ENCODE data around the gene DBP. TPM values are rescaled to one million over a fixed set of nuclear protein-coding genes. Genes with fewer than 3 reads are reported as not detected.

The DBP gene
- total RNA-seq, 1 experiment from 2014 or later, result 14.2 TPM

DNA sequence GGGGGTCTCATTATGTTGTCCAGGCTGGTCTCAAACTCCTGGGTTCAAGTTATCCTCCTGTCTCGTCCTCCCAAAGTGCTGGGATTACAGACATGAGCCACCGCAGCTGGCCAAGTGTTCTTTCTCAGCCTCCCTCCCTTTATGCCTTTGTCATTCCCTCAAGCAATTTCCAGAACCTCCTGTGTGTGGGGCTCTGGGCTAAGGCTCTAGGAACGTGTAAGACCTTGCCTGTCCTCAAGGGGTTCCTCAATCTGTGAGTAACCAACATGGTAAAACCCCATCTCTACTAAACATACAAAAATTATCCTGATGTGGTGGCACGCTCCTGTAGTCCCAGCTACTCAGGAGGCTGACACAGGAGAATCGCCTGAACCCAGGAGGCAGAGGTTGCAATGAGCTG lies 46.2 kb downstream of the DBP start:
- H3K27me3 ChIP-seq (replicated peaks; ENCODE audit: insufficient read depth, low read depth, low read length, poor library complexity), result no peaks in the 10 kb centered on the region
- no TSS peak for BruUV-seq (replicated peaks)
- POLR2A ChIA-PET (ENCODE audit: low non-redundant PET), result no interaction called here
- H3K9me3 ChIP-seq (ENCODE audit: low read depth, low read length, poor library complexity, severe bottlenecking), result no peaks in the 10 kb centered on the region
- H3K4me1 ChIP-seq (ENCODE audit: insufficient read depth, low read length, poor library complexity, severe bottlenecking), result no peaks in the 10 kb centered on the region
- H3K27ac ChIP-seq (ENCODE audit: low read depth, low read length, poor library complexity, severe bottlenecking), result no peak overlapping the region
- H3K36me3 ChIP-seq (ENCODE audit: insufficient read depth, low read length, poor library complexity, severe bottlenecking), result no peaks in the 10 kb centered on the region
- intact Hi-C loops (cut with micrococcal nuclease; ENCODE audit: unreplicated experiment), result no loop called here
- TF ChIP-seq EZH2 (IDR thresholded peaks at IDR 0.05; ENCODE audit: borderline replicate concordance, low read depth, low read length, poor library complexity, severe bottlenecking), result no peak
- TF ChIP-seq, protein P1, sequence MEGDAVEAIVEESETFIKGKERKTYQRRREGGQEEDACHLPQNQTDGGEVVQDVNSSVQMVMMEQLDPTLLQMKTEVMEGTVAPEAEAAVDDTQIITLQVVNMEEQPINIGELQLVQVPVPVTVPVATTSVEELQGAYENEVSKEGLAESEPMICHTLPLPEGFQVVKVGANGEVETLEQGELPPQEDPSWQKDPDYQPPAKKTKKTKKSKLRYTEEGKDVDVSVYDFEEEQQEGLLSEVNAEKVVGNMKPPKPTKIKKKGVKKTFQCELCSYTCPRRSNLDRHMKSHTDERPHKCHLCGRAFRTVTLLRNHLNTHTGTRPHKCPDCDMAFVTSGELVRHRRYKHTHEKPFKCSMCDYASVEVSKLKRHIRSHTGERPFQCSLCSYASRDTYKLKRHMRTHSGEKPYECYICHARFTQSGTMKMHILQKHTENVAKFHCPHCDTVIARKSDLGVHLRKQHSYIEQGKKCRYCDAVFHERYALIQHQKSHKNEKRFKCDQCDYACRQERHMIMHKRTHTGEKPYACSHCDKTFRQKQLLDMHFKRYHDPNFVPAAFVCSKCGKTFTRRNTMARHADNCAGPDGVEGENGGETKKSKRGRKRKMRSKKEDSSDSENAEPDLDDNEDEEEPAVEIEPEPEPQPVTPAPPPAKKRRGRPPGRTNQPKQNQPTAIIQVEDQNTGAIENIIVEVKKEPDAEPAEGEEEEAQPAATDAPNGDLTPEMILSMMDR (conservative IDR thresholded peaks at IDR 0.05; ENCODE audit: low read depth, low read length), result no peak
- H3K4me3 ChIP-seq (ENCODE audit: low read depth, low read length, poor library complexity, severe bottlenecking), result no peak overlapping the region
- CTCF ChIA-PET, result interaction anchor here (1.4 kb wide), 1 partner anchor 85 kb away, joined by 11 read pairs; no protein-coding TSS in a partner anchor
- DNase-seq (ENCODE audit: low spot score), result peak; percentile 44

DNA sequence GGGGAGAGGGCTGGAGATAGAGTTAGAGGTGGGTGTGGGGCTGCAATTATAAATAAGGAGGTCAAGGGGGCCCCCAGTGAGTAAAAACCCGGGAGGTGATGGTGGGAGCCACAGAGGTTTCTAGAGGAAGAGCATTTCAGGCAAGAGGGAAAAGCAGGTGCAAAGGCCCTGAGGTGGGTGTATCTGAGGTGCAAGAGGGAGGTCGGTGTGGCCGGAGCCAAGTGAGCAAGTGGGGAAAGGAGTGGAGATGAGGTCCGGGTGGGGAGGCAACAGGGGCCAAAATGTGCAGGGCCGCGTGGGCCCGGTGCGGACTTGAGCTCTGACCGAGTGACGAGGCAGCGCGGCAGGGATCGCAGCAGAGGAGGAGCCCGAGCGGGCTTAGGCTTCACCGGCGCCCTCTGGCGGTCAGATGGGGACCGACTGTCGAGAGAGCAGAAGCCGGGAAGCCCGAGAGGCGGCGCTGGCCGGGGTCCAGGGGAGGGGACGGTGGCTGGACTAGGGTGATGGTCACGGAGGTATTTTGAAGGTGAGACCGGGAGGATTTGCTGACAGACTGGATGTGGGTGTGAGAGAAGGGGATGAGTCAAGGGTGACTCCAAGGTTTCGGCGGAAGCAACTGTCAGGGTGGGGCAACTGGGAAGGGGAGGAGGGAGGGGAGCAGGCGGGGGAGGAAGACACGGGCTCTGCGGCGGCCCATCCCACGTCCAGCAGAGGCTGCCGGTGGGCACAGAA lies 48.3 kb downstream of the DBP start:
- Histone ChIP-seq H3K27ac (ENCODE audit: low read depth, low read length, poor library complexity, severe bottlenecking) (no peak overlapping the region), H3K4me1 (ENCODE audit: insufficient read depth, low read length, poor library complexity, severe bottlenecking) (peaks cover 4% of the 10 kb centered on the region), H3K9me3 (ENCODE audit: low read depth, low read length, poor library complexity, severe bottlenecking) (no peaks in the 10 kb centered on the region), H3K36me3 (ENCODE audit: insufficient read depth, low read length, poor library complexity, severe bottlenecking) (no peaks in the 10 kb centered on the region), H3K27me3 (replicated peaks; ENCODE audit: insufficient read depth, low read depth, low read length, poor library complexity) (no peaks in the 10 kb centered on the region), H3K4me3 (ENCODE audit: low read depth, low read length, poor library complexity, severe bottlenecking) (peak overlapping the region; percentile 47)
- no peak for TF ChIP-seq EZH2 (IDR thresholded peaks at IDR 0.05; ENCODE audit: borderline replicate concordance, low read depth, low read length, poor library complexity, severe bottlenecking)
- TF ChIP-seq, protein P1 (conservative IDR thresholded peaks at IDR 0.05; ENCODE audit: low read depth, low read length), result peak; percentile 99
- POLR2A ChIA-PET (ENCODE audit: low non-redundant PET), result no interaction called here
- CTCF ChIA-PET, result interaction anchor here (0.5 to 1.5 kb wide), 15 partner anchors 12 to 435 kb away, joined by 3 to 15 read pairs (median 4); no protein-coding TSS in a partner anchor
- DNase-seq (ENCODE audit: low spot score), result peak; percentile 92
- BruUV-seq (replicated peaks), result no TSS peak
- intact Hi-C loops (cut with micrococcal nuclease; ENCODE audit: unreplicated experiment), result no loop called here

DNA sequence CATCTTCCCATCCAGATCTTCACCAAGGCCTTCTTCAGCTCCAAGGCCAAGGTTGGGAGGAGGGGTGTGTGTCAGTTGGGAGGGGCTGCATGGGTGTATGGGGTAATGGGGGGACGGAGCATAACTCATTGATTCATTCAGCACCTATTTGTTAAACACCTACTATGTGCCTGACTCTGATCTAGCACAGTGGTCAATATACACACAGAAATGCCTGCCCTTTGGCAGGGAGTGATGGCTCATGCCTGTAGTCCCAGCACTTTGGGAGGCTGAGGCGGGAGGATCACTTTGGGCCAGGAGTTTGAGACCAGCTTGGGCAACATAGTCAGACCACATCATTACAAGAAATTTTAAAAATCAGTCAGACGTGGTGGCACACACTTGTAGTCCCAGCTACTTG lies 49.8 kb downstream of the DBP start:
- Histone ChIP-seq H3K27me3 (replicated peaks; ENCODE audit: insufficient read depth, low read depth, low read length, poor library complexity) (no peaks in the 10 kb centered on the region), H3K4me3 (ENCODE audit: low read depth, low read length, poor library complexity, severe bottlenecking) (no peak overlapping the region), H3K9me3 (ENCODE audit: low read depth, low read length, poor library complexity, severe bottlenecking) (no peaks in the 10 kb centered on the region), H3K36me3 (ENCODE audit: insufficient read depth, low read length, poor library complexity, severe bottlenecking) (no peaks in the 10 kb centered on the region), H3K4me1 (ENCODE audit: insufficient read depth, low read length, poor library complexity, severe bottlenecking) (peaks cover 4% of the 10 kb centered on the region), H3K27ac (ENCODE audit: low read depth, low read length, poor library complexity, severe bottlenecking) (no peak overlapping the region)
- no TSS peak for BruUV-seq (replicated peaks)
- DNase-seq (ENCODE audit: low spot score), result no peak
- POLR2A ChIA-PET (ENCODE audit: low non-redundant PET), result no interaction called here
- CTCF ChIA-PET, result interaction anchor here (0.6 to 1.4 kb wide), 3 partner anchors 82 to 269 kb away, joined by 3 to 6 read pairs (median 5); partner anchors contain the start of gene GRIN2D
- intact Hi-C loops (cut with micrococcal nuclease; ENCODE audit: unreplicated experiment), result no loop called here
- no peak for TF ChIP-seq EZH2 (IDR thresholded peaks at IDR 0.05; ENCODE audit: borderline replicate concordance, low read depth, low read length, poor library complexity, severe bottlenecking)
- TF ChIP-seq, protein P1 (conservative IDR thresholded peaks at IDR 0.05; ENCODE audit: low read depth, low read length), result no peak

Measured in A673 (cell line).